Activated T-cell treated with anti-CD3 and anti-CD28 coated beads for 4 hours (primary cell): ENCODE data around the gene OARD1.
A peak's percentile ranks its signal among the peaks of the same experiment; 100 is the strongest.
"Not testable (repeated sequence)": the region's sequence is repeated elsewhere in the genome, so short reads cannot be mapped to it uniquely, and the experiment has no call there.

Source experiments
- DNase-seq: peaks from one replicate; pipeline ENCODE4 v3.0.0-alpha.2; 2020

Gene OARD1

GRCh38 chr6:41071923-41072835, at the start of gene OARD1:
Gene OARD1 (minus strand): TSS chr6:41072356. CDS start chr6:41071634, 722 bp downstream.
- peak; percentile 100 for DNase-seq

DNA sequence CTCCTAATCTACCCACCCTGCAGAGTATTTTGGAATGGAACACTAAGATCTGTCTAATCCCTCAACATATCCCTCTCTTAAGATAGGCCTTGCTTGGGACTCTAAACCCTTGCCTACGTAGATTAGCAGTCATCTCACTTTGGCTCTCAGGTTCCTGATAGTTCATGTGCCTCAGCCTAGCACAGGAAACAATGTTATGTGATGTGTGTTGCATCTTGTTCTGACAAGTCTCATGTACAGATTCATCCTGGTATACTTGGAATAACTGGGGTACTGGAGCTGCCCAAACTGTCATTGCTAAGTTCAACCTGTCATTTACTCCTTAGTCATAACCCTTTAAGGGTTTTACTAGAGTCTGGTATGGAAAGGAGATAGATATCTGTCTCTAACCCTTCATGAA, 47.9 kb upstream of the OARD1 start:
- no peak for DNase-seq

- no peak for DNase-seq
Measured at GRCh38 chr6:41119508-41119907, 47.4 kb upstream of the OARD1 start.

DNA sequence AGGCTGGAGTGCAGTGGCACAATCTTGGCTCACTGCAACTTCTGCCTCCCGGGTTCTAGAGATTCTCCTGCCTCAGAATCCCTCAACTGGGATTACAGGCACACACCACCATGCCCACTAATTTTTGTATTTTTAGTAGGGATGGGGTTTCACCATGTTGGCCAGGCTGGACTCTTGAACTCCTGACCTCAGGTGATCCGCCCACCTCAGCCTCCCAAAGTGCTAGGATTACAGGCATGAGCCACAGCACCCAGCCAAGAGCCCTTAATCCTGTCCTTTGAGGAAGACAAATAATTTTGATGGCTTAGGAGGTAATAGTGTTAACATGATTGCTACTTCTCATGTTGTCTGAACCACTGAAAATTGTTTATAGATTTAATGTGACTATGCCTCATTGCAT, 42.9 kb upstream of the OARD1 start:
- not testable (repeated sequence) for DNase-seq

DNA sequence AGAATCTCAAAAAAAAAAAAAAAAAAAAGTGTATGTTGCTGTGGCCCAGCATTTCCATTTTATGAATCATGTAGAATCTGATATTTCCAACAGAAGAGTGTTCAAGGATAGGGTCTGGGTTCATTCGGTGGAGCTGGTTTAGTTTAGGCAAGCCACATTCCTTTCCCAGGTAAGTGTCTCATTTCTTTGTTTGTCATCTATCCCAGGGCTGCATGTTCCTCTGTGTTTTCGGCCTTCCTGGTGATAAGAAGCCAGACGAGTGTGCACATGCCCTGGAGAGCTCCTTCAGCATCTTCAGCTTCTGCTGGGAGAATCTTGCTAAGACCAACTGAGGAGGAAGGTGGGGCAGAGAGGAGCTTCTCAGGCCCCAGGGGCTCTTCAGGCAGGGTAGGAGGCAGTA, 38.9 kb upstream of the OARD1 start:
- DNase-seq = no peak

- no peak for DNase-seq
Measured at GRCh38 chr6:41103847-41104246, 31.7 kb upstream of the OARD1 start.

GRCh38 chr6:41100871-41101287, 28.7 kb upstream of the OARD1 start:
- DNase-seq = no peak

- DNase-seq = no peak
Measured at GRCh38 chr6:41098366-41098765, 26.2 kb upstream of the OARD1 start.

DNA sequence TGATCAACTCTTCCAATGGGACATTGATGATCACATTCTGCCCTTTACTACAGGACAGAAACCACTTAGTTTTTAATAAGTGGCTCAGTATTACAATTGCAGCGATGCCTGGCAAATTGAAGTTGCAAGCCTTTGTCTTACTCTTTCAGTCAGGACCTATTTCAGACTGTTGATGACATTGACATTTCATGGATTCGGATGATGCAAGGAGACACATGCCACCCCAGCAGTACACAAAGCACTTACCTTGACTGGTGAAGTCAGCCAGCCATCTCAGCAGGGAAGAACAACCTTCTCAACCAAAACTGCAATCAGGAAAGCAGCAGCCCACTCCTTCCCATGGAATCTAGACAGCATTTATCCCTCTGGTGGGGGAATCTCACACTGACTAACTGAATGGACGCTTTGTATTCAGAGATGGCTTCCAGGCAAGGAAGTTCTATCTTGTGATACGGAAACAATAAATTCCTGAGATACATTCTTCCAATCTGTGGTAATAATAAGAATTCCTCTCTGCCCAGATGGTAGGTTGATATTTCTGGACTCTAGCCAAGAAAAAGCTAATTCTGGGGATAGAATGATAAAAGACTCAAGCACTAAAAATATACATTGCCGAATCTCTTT, 25.4 kb upstream of the OARD1 start:
- DNase-seq = no peak

GRCh38 chr6:41093729-41094128, 21.6 kb upstream of the OARD1 start:
- DNase-seq = no peak

GRCh38 chr6:41092421-41093140, 20.4 kb upstream of the OARD1 start:
- DNase-seq = no peak

DNA sequence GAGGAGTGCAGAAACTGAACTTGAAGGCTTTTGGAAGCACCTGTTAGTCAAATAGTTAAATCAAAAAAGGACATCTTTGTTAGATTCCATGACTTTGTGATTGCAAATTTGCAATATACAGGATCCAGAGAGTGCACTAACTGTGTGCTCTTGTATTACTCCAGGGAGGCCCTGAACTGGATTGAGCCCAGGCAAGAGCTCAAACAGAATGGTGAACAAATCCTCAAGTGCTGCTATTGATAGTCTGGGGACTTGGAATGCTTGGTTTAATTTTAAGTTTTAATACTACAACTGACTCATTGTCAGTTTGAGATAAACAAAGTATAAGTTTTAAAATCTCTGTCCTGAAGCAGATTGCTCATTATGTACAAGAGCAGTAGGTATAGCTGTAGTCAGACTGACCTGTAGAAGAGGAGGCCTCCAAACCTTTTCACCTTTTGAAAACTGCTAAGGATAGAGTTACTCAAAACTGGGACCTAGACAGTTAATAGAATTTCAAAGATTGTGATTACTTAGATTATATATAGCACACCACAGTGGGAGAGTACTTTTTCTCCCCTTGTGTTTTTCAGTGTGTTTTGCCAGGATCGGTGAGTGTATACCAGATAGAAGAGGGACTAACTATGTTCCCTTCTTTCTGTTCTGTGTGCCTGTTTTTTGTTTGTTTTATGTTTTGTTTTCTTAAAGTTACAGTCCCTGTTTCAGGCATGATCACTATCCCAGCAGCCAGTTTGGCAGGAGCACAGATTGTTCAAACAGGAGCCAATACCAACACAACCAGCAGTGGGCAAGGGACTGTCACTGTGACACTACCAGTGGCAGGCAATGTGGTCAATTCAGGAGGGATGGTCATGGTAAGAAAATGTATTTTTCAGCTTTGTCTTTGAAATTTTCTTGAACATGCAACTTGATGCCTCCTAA, 18.9 kb upstream of the OARD1 start:
- DNase-seq = no peak

- no peak for DNase-seq
Measured at GRCh38 chr6:41088451-41088850, 16.3 kb upstream of the OARD1 start.

DNA sequence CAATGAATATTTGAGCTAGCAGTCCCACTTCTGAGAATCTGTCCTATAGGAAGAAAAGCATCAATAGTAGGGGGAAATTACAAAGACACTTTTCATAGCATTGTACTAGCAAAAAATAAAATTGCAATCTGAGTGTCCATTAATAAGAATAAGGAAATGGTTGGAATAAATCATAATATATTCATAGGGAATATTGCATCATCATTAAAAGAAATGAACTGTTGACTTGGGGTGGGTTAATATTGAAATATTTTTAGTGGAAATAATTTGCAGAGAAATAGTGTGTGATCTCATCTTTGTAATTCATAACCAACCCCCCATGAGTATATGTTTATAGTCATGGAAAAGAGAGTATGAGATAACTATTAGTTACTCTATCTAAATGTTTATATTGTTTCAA, 13.0 kb upstream of the OARD1 start:
- no peak for DNase-seq

- DNase-seq = no peak
Measured at GRCh38 chr6:41083072-41083471, 10.9 kb upstream of the OARD1 start.

DNA sequence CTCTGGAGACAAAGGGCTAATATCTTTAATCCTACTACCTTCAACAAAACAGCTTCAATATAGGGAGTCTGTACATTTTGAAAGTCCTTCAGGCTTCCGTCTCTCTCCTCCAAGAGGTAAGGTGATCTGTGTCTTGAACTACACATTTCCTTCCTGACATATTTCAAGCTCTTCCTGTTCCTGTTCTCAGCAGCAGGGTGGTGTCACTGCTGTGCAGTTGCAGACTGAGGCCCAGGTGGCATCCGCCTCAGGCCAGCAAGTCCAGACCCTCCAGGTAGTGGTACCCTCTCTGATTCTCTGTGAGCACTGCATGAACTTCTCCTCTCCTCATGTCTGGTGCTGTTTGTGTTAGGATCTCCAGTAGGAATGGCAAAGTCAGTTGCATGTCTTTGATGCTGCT, 8.5 kb upstream of the OARD1 start:
- no peak for DNase-seq

DNA sequence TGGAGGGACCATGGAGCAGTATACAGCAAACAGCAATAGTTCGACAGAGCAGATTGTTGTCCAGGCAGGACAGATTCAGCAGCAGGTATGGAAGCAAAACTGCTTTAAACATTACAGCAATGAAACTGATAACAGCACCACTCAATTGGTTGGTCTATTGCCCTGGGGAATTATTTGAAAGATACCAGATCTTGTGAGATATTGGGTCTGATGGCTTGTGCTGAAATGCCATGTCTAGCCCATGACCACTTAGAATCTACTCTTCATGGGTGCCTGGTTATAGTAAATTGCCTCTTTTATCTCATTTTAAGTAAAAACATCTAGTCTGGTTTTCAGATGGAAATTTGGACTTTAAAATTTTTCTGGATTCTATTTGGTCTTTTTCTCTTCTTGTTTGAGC, 6.9 kb upstream of the OARD1 start:
- DNase-seq = no peak

DNA sequence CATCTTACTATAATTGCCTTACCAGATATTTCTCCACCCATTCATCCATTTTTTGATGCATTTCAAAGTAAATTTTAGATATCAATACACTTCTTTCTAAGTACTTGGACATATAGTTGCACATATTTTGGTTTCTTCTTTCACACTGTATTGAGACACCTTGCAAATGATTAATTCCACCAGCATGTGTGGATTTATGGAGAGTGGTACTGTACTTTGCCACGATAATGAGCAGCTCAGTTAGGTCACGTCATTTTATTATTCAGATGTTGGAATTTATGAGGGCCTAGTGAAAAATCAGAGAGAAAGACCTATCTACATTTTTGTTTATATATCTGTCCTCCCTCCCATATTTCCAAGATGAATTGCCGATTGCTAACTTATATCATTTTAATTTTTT, 5.9 kb upstream of the OARD1 start:
- DNase-seq = no peak

GRCh38 chr6:41077536-41077935, 5.4 kb upstream of the OARD1 start:
- DNase-seq = no peak

GRCh38 chr6:41075651-41076626, 3.8 kb upstream of the OARD1 start:
- no peak for DNase-seq

- no peak for DNase-seq
Measured at GRCh38 chr6:41074692-41075436, 2.7 kb upstream of the OARD1 start.
